ENCODE results near the gene FOXB1.

FOXB1 gene

GRCh38 chr15:59999612-60000112 is 4.4 kb upstream of the FOXB1 start:
- TF ChIP-seq CTCF (IDR thresholded peaks at IDR 0.05; ENCODE audit: low read depth, low read length): no peak
- no peak overlapping the region for H3K4me3 ChIP-seq (ENCODE audit: low read depth, low read length)

- no peak for TF ChIP-seq CTCF (IDR thresholded peaks at IDR 0.05; ENCODE audit: low read depth, low read length)
- H3K4me3 ChIP-seq (ENCODE audit: low read depth, low read length): no peak overlapping the region
Measured at GRCh38 chr15:60000113-60000823, 3.8 kb upstream of the FOXB1 start.

- no peak overlapping the region for H3K4me3 ChIP-seq (ENCODE audit: low read depth, low read length)
- TF ChIP-seq CTCF (IDR thresholded peaks at IDR 0.05; ENCODE audit: low read depth, low read length): no peak
Measured at GRCh38 chr15:60000824-60001609, 3.1 kb upstream of the FOXB1 start.

GRCh38 chr15:60001610-60002527 is 2.2 kb upstream of the FOXB1 start:
- H3K4me3 ChIP-seq (ENCODE audit: low read depth, low read length): no peak overlapping the region
- TF ChIP-seq CTCF (IDR thresholded peaks at IDR 0.05; ENCODE audit: low read depth, low read length): no peak

GRCh38 chr15:60002528-60003218 is 1.4 kb upstream of the FOXB1 start:
- TF ChIP-seq CTCF (IDR thresholded peaks at IDR 0.05; ENCODE audit: low read depth, low read length): no peak
- no peak overlapping the region for H3K4me3 ChIP-seq (ENCODE audit: low read depth, low read length)

GRCh38 chr15:60003243-60004008 is 685 bp upstream of the FOXB1 start:
- no peak overlapping the region for H3K4me3 ChIP-seq (ENCODE audit: low read depth, low read length)

More at GRCh38 chr15:60003243-60004008, 685 bp upstream of the FOXB1 start:
- TF ChIP-seq CTCF (IDR thresholded peaks at IDR 0.05; ENCODE audit: low read depth, low read length): no peak

Measured in WI38 (cell line).